Left forelimb (tissue), 1 donor: Measurements from ENCODE around the gene PCYOX1L.
A peak's percentile ranks its signal among the peaks of the same experiment; 100 is the strongest.
"Not testable (repeated sequence)": the region's sequence is repeated elsewhere in the genome, so short reads cannot be mapped to it uniquely, and the experiment has no call there.

Experiments
- DNase-seq: peaks from one replicate; pipeline ENCODE4 v3.0.0-alpha.2; 2018; ENCODE audit warnings: low spot score

PCYOX1L gene

DNA sequence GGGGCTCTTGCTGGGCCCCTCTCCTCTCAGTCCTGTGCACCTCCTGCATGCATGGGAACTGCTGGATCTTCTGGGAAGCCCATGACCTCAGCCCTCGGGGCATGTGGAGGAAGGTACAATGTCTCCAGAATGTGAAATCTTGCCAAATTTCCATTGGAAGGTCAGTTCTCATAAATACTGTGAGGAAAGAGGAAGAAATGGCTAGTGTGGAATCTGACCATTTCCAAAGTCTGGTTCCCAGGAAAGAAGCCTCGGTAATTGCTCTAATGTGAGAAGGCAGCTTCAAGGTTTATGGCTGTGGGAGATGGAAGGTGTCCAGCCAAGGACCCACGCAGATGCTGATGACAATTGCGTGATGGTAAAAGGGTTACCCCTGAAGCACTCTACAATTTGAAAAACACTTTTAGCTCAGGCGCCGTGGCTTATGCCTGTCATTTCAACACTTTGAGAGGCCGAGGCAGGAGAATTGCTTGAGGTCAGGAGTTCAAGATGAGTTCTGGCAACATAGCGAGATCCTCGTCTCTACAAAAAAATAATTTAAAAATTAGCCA is 29.3 kb downstream of the PCYOX1L start:
- no peak for DNase-seq

DNA sequence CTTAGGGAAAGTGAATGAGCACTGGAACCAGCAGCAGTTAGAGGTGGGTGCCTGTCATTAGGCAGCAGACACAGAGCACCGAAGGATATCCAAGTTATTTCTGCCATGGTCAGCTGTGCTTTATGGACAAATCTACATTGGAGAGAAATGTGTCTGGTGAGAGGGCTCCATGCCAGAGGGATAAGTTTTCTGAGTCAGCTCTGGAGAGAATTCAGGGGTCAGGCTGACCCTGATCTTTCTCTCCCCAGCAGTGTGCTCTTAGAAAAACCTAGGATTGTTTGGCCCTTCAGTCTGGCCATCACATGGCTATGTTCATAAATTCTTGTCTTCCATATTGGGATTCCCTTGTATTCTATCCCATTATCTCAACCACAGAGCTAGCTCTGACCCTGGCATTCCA is 30.1 kb downstream of the PCYOX1L start:
- DNase-seq, result no peak

GRCh38 chr5:149388498-149389190 is 30.8 kb downstream of the PCYOX1L start:
- DNase-seq, result no peak

GRCh38 chr5:149389552-149390495 is 32.0 kb downstream of the PCYOX1L start:
- DNase-seq, result no peak

GRCh38 chr5:149391076-149391475 is 33.2 kb downstream of the PCYOX1L start:
- not testable (repeated sequence) for DNase-seq

GRCh38 chr5:149391524-149391923 is 33.7 kb downstream of the PCYOX1L start:
- no peak for DNase-seq

DNA sequence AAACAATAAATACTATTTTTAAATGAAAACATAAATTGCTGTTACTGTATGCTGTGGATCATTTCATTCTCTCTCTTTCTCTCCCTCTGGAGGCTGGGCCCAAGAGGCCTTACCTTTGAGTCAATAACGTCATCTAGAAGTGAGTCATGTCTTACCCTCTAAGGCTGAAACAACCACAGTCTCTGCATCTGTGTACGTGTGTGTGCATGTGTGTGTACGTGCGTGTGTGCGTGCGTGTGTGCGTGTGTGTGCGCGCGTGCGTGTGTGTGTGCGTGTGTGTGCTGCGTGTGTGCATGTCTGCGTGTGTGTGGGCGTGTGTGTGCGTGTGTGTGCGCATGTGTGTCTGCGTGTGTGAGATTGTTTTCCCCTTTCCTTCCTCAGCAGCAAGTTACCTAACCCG is 34.9 kb downstream of the PCYOX1L start:
- no peak for DNase-seq

- not testable (repeated sequence) for DNase-seq
Measured at GRCh38 chr5:149394996-149395395, 37.1 kb downstream of the PCYOX1L start.

GRCh38 chr5:149397530-149397929 is 39.7 kb downstream of the PCYOX1L start:
- no peak for DNase-seq

- not testable (repeated sequence) for DNase-seq
Measured at GRCh38 chr5:149398747-149399266, 41.0 kb downstream of the PCYOX1L start.

- no peak for DNase-seq
Measured at GRCh38 chr5:149399775-149400174, 41.9 kb downstream of the PCYOX1L start.

- no peak for DNase-seq
Measured at GRCh38 chr5:149400304-149400703, 42.5 kb downstream of the PCYOX1L start.

DNA sequence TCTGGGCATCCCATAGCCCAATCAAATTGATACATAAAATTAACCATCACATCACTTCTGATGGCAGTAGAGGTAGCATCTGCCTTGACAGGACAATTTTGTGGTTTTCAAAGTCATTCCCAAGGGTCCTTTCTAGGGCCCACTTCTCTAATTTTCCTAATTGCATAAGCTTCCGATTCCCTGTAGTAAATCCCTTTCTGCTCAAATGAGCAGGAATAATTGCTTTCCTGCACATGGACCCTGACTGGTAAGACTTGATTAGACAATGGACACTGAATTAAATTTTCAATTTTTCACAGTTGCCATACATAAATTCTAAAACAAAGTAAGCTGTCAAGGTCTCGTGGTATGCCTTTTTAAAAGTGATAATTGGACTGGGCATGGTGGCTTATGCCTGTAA is 43.2 kb downstream of the PCYOX1L start:
- DNase-seq, result no peak

GRCh38 chr5:149402291-149402690 is 44.4 kb downstream of the PCYOX1L start:
- DNase-seq, result no peak

- DNase-seq, result no peak
Measured at GRCh38 chr5:149403923-149404745, 46.3 kb downstream of the PCYOX1L start.

DNA sequence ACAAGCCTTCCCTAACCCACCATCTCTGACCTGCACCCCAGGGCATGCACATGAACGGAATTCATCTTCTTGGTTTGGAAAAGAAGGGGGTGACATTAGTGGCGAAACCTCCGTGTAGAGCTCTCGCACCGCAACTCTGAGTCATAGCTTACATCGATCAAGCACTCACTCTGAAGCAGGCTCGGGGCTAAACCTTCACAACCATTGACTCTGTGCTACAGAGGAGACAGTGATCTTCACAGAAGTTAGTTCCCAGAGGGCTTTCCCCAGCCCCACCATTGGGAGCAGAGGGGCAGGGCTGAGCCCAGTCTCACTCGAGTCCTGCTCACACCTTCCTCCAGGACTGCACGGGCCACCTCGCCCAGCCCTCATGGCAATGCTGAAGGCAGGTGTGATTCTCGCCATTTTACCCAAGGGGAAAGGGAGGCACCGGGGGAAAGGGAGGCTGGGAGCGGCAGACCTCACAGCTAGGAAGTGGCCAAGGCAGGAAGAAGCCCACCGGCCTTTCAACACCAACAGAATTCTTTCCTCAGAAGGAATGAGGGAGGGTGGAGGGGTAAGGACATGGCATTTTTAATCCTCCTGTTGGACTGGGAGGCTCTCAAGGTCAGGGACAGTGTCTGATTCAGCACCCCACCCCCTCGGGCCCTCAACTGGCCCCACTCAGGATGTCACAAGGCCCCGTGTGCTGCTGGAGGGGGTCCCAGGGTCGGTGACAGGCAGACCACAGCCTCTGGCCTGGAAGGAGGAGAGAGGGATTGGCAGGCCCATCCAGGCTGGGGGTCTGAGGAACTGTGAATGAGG is 47.1 kb downstream of the PCYOX1L start:
- DNase-seq, result no peak

DNA sequence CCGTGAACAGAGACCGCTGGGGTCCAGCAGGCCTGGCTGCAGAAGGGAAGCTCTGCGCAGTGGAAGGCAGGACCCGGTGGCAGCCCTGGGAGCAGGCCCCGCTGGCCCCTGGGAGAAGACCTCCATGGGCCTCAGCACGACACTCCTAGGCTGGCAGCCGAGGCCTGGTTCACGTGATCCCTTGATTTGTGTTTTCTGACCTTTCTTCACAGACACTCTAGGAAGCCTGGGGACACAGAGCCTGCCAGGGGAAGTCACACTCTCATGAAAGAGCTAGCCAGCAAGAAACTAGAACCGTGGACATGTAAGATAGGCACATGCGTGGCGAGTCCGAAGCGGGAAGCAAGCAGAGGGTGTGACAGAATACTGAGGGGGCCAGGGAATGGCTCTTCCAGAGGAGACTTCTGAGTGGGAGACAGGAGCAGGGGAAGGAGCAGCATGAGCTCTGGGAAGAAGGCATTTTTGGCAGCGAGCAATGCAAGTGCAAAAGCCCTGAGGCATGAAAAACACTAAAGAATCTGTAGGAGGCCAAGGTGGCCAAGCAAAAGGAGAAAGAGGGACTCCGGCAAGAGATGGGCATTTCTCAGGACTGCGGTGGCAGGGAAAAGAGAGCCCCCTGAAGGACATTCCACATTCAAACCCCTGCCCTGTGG is 47.8 kb downstream of the PCYOX1L start:
- no peak for DNase-seq

DNA sequence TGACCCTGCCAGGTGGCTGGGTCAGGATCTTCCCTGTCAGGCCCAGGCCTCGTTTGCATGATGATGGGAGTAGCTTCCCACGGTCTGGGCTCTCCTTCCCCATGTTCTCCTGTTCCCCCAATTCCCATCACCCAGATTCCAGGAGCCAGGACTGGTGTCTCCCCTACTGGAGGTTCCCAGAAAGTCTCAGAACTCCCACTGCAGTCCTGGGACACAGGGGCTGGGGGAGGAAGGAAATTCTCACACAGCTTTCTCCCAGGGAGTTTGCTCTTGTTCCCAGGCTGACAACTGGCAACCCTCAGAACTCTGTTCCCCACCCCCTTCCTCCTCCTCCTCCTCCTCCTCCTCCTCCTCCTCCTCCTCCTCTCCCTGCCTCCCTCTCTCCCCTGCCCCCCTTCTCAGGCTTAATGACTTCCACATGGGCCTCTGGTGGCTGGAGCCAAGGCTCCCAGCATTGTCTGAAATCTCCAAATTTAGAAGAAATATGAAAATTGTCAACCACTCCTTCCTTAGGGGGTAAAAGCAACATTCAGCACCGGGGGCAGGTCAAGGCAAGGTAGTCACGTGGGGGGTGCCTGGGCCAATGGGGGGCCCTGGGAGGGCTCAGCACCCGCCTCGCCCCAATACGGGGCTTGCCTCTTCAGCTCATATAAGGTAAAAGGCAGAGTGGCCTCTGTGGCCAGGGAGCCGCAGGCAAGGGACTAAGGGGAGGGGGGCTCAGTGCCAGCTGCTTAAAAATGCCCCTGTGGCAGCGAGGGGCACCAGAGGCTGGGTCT is 48.5 kb downstream of the PCYOX1L start:
- DNase-seq, result peak; percentile 82

- no peak for DNase-seq
Measured at GRCh38 chr5:149406979-149407306, 49.1 kb downstream of the PCYOX1L start.
